ENCODE measurements around the gene SEC14L3.

DNA sequence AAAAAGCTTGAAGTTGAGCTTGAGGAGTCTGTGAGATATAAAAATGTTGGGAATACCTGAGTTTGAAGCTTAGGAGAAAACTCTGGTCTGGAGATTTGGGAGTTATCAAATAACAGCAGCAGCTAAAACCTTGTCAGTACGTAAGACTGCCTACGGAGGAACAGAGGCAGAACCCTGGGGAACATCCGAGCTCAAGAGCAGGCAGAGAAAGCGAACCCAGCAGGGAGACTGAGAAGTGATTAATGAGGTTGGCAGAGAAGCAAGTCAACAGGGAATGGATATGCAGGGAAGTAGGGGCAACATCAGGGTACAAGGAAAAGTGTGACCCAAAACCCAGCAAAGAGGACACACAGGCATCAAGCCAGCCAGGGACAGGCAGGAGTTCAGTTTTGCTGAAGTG, 58.8 kb downstream of the SEC14L3 start:
- no peak for TF ChIP-seq POLR2A (IDR thresholded peaks at IDR 0.05; ENCODE audit: low read depth, low read length)
- TF ChIP-seq, protein P1, sequence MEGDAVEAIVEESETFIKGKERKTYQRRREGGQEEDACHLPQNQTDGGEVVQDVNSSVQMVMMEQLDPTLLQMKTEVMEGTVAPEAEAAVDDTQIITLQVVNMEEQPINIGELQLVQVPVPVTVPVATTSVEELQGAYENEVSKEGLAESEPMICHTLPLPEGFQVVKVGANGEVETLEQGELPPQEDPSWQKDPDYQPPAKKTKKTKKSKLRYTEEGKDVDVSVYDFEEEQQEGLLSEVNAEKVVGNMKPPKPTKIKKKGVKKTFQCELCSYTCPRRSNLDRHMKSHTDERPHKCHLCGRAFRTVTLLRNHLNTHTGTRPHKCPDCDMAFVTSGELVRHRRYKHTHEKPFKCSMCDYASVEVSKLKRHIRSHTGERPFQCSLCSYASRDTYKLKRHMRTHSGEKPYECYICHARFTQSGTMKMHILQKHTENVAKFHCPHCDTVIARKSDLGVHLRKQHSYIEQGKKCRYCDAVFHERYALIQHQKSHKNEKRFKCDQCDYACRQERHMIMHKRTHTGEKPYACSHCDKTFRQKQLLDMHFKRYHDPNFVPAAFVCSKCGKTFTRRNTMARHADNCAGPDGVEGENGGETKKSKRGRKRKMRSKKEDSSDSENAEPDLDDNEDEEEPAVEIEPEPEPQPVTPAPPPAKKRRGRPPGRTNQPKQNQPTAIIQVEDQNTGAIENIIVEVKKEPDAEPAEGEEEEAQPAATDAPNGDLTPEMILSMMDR (conservative IDR thresholded peaks at IDR 0.05; ENCODE audit: low read depth, low read length) = no peak
- TF ChIP-seq FOS (IDR thresholded peaks at IDR 0.05; ENCODE audit: low read depth, low read length) = no peak
- TF ChIP-seq RCOR1 (IDR thresholded peaks at IDR 0.05; ENCODE audit: insufficient replicate concordance, low read length) = no peak
- TF ChIP-seq NFE2L2 (IDR thresholded peaks at IDR 0.05; ENCODE audit: low read depth, low read length) = no peak
- TF ChIP-seq CEBPB (IDR thresholded peaks at IDR 0.05; ENCODE audit: low read depth, low read length) = no peak
- no peak for TF ChIP-seq MXI1 (IDR thresholded peaks at IDR 0.05; ENCODE audit: borderline replicate concordance, low read depth, low read length)
- no peak for TF ChIP-seq MAFK (IDR thresholded peaks at IDR 0.05; ENCODE audit: low read depth, low read length)
- TF ChIP-seq SMC3 (IDR thresholded peaks at IDR 0.05; ENCODE audit: low read depth, low read length) = no peak
- no peak for TF ChIP-seq MAZ (IDR thresholded peaks at IDR 0.05; ENCODE audit: borderline replicate concordance, low read depth, low read length)
- TF ChIP-seq CHD1 (IDR thresholded peaks at IDR 0.05; ENCODE audit: low read depth, low read length) = no peak
- no peak for TF ChIP-seq RFX5 (IDR thresholded peaks at IDR 0.05; ENCODE audit: low read depth, low read length)
- no peak for TF ChIP-seq RAD21 (IDR thresholded peaks at IDR 0.05; ENCODE audit: low read length)
